Mucosa of gallbladder (tissue), 1 donor: ENCODE data around the gene TLCD2. TPM values are rescaled to one million over a fixed set of nuclear protein-coding genes. Genes with fewer than 3 reads are reported as not detected.
"Not testable (repeated sequence)": the region's sequence is repeated elsewhere in the genome, so short reads cannot be mapped to it uniquely, and the experiment has no call there.

Experiments used
- DNase-seq: peaks from one replicate; pipeline ENCODE4 v3.0.0-alpha.2; 2020; ENCODE audit warnings: low spot score
- total RNA-seq: library from RNA; stranded (reverse); gene quantifications from one replicate; pipeline ENCODE4 v1.2.1, GENCODE V29; 2021
- donor health status: DM: no; HTN: no; CAD: no.

TLCD2 gene
- total RNA-seq, 1 donor from 2014 or later, result 6.5 TPM

DNA sequence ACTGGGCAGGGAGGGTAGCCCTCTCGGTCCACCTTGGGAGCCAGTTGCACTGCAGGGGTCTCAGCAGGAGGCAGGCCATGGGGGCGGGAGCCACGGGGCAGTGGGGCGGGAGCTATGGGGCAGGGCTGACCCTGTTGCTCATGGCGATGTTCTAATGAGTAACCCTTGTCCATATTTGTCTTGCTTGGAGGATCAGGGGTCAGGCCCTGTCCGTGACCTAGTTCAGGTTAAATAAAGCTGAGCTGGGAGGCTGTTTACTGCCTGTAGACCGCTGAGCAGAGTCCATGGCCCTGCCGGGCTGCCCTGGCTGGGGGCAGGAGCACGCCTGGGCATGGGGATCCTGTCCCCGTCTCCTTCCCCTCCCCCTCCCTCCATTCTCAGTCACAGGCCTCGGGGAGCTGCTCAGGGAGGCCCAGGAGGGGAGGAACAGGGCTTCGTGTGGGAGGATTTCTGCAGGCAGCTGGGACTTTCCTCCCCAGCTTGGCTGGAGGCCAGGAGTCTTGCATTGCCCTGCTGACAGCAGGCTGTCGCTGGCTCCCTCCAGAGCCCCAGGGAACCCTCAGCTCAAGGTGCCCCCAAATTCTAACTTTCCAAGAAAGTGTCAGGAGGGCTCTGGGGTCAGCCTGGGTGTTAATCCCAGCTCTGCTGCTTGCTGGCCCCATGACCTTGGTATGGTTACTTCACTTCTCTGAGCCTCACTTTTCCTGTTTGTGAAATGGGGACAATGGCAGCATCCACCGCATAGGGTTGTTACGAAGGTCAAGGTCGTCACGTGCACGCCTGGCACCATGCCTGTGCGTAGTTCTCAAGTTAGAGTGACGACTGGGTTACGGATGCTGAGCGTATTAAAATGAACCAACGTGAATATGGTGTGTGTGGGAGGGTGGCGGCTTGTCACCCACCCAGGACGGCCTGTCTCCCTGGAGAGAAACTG lies 26.4 kb upstream of the TLCD2 start:
- DNase-seq, result no peak

- no peak for DNase-seq
Measured at GRCh38 chr17:1735834-1736347, 25.7 kb upstream of the TLCD2 start.

DNA sequence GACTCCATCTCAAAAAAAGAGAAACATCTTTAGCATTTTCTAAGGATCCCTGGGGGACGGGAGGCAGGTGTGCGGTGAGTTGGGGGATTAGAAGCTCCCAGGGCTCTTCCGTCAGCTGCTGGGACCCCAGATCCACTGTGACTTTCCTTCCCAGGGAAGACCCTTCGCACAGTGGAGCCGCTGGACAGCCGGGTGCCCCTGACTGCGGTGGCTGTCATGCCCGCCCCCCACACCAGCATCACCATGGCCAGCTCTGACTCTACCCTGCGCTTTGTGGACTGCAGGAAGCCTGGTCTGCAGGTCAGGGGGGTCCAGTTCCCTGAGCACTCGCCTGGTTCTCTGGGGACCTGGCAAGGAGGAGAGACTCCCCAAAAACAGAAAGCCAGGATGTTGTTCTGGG lies 25.2 kb upstream of the TLCD2 start:
- no peak for DNase-seq

- no peak for DNase-seq
Measured at GRCh38 chr17:1733759-1734158, 23.6 kb upstream of the TLCD2 start.

DNA sequence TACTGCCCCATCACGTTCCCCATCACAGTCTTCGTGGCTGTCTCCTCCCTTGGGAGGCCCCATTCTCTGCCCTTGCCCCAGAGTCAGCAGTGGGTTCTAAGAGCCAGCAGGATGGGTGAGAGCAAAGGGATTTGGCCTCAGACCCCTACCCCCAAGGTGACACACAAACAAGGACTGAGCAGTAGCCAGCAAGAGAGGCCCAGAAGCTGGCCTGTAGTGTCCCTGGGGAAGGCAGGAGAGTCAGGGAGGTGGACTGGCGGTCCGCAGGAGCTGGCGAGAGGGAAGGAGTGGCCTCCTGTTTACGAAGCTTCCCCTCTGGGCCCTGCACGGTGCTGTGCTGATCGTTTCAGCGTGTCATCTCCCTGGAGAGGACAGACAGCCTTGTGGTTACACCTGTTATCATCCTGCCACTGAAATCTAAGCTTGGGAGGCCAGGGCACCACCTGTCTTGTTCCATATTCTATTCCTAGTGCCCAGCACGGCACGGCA lies 22.7 kb upstream of the TLCD2 start:
- no peak for DNase-seq

GRCh38 chr17:1732241-1732832 lies 22.2 kb upstream of the TLCD2 start:
- no peak for DNase-seq

DNA sequence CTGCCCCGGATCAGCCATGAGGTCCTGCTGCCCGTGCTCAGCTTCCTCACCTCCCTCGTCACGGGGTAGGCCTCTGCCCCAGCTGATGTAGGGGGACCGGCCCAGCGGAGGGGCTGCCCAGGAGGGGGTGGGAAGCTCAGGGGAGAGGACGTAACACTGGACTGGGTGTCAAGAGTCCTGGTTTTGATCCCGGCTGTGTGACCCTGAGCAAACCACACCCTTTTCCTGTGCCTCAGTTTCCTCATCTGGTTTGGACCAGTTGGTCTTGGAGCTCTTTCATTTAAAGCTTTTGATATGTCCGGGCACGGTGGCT lies 21.0 kb upstream of the TLCD2 start:
- DNase-seq, result no peak

GRCh38 chr17:1730326-1731193 lies 20.4 kb upstream of the TLCD2 start:
- DNase-seq, result peak; percentile 81

DNA sequence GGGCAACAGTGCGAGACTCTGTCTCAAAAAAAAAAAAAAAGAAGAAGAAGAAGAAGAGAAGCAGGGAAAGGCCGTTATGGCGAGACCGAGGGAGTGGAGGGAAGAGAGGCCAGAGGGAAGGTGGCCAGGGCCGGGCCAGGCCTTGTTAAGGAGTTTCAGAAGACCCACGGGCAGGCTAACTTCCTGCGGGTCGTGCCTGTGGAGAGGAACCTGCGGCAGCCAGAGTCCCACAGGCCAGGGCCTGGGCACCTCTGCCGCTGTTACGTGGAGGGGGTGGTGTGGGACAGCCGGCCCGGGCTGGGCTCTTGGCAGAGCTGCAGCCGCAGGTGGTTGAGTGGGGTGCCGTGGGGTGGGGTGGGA lies 19.8 kb upstream of the TLCD2 start:
- no peak for DNase-seq

DNA sequence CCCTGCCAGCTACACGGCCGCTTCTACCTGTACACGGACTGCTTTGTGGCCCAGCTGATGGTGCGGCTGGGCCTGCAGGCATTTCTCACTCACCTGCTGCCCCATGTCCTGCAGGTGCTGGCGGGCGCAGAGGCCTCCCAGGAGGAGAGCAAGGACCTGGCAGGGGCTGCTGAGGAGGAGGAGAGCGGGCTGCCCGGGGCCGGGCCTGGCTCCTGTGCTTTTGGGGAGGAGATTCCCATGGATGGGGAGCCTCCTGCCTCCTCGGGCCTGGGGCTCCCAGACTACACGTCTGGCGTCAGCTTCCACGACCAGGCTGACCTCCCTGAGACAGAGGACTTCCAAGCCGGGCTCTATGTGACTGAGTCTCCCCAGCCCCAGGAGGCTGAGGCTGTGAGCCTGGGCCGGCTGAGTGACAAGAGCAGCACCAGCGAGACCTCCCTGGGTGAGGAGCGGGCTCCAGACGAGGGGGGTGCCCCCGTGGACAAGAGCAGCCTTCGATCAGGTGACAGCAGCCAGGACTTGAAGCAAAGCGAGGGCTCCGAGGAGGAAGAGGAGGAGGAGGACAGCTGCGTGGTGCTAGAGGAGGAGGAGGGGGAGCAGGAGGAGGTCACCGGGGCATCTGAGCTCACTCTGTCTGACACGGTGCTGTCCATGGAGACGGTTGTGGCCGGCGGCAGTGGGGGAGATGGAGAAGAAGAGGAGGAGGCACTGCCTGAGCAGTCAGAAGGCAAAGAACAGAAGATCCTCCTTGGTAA lies 17.9 kb upstream of the TLCD2 start:
- no peak for DNase-seq

GRCh38 chr17:1727258-1727789 lies 17.1 kb upstream of the TLCD2 start:
- no peak for DNase-seq

DNA sequence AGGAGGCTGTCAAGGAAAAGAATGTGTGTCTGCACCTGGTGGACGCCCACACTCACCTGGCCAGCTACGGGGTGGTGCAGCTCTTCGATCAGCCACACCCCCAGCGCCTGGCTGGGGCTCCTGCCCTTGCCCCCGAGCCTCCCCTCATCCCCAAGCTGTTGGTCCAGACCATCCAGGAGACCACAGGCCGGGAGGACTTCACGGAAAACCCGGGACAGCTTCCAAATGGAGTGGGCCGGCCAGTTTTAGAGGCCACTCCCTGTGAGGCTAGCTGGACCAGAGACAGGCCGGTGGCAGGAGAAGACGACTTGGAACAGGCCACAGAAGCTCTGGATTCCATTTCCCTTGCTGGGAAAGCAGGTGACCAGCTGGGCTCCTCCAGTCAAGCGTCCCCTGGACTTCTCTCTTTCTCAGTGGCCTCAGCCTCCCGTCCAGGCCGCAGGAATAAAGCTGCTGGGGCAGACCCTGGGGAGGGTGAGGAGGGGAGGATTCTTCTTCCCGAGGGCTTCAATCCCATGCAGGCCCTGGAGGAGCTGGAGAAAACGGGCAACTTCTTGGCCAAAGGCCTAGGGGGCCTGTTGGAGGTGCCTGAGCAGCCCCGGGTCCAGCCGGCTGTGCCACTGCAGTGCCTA lies 16.6 kb upstream of the TLCD2 start:
- no peak for DNase-seq

- DNase-seq, result no peak
Measured at GRCh38 chr17:1725642-1726511, 15.7 kb upstream of the TLCD2 start.

GRCh38 chr17:1724869-1725641 lies 14.9 kb upstream of the TLCD2 start:
- DNase-seq, result no peak

- DNase-seq, result peak; percentile 94
Measured at GRCh38 chr17:1724351-1724868, 14.2 kb upstream of the TLCD2 start, which contains the start of gene WDR81. Gene WDR81 (plus strand): TSS chr17:1724704. CDS start chr17:1724960, 256 bp downstream.

- not testable (repeated sequence) for DNase-seq
Measured at GRCh38 chr17:1722022-1722421, 11.8 kb upstream of the TLCD2 start.

GRCh38 chr17:1720856-1721386 lies 10.7 kb upstream of the TLCD2 start:
- DNase-seq, result no peak
